Keratinocyte (primary cell): Measurements from ENCODE around the gene CCDC171.

Experiments used
- EZH2 ChIP-seq: IDR thresholded peaks from one replicate; pipeline ENCODE4 v1.6.1; 2012; ENCODE audit warnings: inconsistent platforms, mild to moderate bottlenecking, low read length, moderate library complexity
- TF ChIP-seq, protein P1 (sequence below), 3 experiments: IDR thresholded peaks in 1 of 3; conservative IDR thresholded peaks in 1 of 3; optimal IDR thresholded peaks in 1 of 3; 2 replicates in 2 of 3; 3 replicates in 1 of 3; pipeline versions ENCODE3 to v1.5.1; 2011; ENCODE audit warnings: low read length in 3 of 3, mild to moderate bottlenecking in 3 of 3, moderate library complexity in 2 of 3, control low read depth in 1 of 3, inconsistent platforms in 1 of 3; ENCODE audit not compliant: insufficient read depth in 2 of 3; ENCODE audit errors: extremely low read depth in 1 of 3

DNA sequence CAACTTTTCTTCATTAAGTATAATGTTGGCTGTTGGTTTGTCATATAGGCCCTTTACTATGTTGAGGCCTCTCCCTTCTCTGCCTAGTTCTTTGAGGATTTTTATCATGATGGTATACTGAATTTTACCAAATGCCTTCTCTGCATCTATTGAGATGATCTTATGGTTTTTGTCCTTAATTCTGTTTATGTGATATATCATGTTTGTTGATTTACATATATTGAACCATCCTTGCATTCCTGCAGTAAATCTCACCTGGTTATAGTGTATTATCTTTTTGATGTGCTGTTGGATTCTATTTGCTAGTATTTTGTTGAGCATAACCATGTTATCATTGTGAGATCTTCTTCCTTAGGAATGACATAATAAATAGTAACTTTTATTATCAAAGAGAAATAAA lies 362.9 kb downstream of the CCDC171 start:
- TF ChIP-seq, protein P1, sequence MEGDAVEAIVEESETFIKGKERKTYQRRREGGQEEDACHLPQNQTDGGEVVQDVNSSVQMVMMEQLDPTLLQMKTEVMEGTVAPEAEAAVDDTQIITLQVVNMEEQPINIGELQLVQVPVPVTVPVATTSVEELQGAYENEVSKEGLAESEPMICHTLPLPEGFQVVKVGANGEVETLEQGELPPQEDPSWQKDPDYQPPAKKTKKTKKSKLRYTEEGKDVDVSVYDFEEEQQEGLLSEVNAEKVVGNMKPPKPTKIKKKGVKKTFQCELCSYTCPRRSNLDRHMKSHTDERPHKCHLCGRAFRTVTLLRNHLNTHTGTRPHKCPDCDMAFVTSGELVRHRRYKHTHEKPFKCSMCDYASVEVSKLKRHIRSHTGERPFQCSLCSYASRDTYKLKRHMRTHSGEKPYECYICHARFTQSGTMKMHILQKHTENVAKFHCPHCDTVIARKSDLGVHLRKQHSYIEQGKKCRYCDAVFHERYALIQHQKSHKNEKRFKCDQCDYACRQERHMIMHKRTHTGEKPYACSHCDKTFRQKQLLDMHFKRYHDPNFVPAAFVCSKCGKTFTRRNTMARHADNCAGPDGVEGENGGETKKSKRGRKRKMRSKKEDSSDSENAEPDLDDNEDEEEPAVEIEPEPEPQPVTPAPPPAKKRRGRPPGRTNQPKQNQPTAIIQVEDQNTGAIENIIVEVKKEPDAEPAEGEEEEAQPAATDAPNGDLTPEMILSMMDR (optimal IDR thresholded peaks at IDR 0.05 in 1 of 3, IDR thresholded peaks at IDR 0.05 in 1 of 3, conservative IDR thresholded peaks at IDR 0.05 in 1 of 3; ENCODE audit: extremely low read depth in 1 of 3, insufficient read depth in 2 of 3, low read length in 3 of 3) = no peak
- TF ChIP-seq EZH2 = no peak
